GM15510 (cell line): Measurements from ENCODE around the gene ULK4.

Experiments used
- POLR2A ChIP-seq: IDR thresholded peaks from 3 replicates; pipeline ENCODE4 v1.6.1; 2011; ENCODE audit warnings: borderline replicate concordance; ENCODE audit not compliant: insufficient read length; ENCODE audit errors: extremely low read depth

Gene ULK4

DNA sequence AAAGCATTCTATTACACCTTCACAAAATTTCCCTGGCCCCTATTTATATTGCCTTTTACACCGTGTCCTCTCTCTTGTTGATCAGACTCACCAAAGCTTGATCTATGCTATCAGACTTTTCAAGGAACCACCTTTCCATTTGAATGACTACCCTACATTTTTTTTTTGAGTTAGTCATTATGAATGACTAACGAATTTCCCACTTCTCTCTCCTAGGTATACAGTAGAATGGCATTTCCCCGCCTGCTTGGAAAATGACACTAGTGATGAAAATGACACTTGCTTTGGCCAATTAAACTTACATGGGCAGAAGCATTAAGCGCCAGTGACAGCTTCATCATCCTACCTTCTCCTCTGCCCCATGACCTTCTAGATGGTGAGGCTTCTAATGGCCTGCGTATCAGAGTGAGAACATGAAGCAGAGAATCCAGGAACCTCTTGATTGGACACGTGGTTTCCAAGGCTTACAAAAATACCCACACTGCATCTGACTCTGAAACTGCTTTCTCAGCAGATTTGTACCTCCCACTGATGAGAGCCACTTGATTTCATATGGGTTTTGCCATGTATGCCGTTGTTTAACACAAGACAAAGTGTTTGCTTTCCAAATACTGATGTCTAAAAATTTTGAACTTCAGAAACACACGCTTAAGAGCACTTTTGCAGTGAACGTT lies 392.1 kb downstream of the ULK4 start:
- no peak for TF ChIP-seq POLR2A

DNA sequence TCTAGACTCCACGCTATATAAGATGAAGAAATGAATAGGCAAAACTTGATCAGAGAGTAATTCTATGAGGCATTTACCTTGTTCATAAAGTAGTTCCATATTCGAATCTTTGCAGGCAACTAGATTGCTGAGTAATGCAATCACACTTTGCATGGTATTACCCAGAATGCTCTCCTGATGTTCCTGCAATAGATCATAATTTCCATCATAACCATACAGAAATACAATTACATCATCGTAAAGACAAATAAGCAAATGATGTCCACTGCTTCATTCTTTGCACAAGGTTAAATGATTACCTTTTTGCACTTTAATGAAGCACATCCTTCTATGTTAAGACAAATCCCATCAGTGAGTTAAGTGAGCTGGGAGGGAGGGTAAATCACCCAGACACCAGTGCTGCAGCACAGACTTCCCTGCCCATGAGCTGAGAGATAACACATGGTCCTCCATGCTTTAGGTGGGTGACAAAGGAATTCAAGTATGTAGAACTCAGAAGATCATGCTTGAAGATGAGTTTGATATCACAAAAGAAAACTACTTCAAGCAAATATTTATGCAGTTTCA lies 395.9 kb downstream of the ULK4 start:
- no peak for TF ChIP-seq POLR2A

DNA sequence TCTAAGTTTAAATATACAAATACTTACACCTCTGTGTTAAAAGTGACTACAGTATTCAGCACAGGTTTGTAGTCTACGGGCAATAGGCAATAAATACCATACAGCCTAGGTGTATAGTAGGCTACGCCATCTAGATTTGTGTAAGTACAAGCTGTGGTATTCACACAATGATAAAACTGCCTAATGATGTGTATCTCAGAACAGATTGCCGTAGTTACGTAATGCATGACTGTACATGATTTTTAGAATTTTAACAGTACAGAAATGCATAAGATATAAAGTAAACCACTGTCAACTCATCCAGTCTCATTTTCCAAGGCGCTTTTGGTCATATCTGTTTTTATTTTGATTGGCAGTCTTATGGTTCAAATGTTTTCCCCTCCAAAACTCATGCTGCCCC lies 396.9 kb downstream of the ULK4 start:
- no peak for TF ChIP-seq POLR2A

DNA sequence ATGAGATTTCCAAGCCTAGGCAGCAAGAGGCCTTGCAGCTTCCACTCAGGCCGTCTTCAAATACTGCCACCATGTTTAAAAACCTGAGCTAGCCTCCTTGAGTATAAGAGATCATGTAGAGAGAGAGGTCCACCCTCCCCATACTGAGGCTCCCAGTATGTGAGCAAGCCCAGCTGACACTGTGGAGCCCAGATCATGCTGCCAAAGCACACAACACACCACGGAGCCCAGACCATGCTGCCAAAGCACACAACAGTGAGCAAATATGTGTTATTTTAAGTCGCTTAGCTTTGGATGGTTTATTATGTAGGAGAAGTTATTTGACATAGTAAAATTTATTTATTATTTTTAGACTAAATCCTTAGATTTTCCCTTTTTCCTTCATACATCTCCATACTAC lies 428.9 kb downstream of the ULK4 start:
- TF ChIP-seq POLR2A: no peak

DNA sequence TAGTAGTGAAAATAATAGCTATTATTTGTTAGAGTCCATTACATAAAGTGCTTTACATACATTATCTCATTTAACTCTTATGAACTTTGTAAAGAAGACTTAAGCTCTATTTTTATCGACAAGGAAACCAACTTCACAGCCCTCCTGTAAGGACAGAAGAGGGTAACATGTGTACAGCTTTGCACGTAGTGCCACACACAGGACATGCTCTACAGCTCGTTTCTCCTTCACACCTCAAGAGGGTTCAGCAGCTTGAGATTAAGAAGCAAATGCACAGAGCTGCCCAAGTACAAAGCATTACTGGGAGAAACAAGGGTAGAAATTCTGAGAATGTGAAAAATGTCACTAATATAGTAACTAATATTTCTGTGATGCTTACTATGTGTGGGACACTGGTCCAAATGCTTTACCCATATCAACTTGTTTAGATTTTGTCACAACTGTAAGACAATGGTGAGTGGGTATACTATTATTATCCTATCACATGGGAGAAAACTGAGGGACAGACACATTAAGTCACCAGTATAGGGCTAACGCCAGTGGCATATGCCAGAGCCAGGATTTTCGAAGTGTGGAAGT lies 434.8 kb downstream of the ULK4 start:
- TF ChIP-seq POLR2A: no peak

DNA sequence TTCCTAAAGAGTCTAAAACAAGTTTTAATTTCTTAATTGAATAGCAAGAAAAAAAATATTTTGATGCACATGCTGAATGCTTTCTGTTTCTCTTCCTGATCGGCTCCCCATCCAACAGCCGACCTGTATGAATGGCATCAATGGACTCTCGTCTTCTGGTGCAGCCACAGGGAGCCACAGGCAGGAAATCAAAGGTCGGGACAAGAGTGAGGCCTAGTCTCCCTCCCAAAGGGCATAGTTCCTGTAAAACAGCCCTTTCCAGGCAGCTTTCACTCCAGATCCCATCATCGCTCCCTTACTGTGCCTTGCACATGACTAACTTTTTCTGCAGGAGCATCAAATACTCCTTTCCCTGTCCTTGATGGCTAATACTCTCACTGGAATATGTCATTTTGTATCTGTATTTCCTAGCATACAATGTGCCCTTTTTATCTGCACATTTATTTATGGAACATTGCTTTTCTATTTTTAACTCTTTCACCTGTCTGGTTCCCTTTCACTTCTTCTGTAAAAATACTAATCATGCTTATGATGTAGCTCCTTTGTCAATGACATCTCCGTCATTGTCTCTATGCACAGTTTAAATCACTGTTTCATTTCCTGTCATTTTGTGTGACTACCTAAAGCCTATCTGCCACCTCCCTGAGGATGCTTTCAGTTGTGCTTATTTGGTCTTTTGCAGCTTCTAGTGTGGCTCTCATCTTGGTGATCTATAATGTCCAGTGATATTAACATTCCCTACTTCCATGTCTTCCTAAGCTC lies 436.4 kb downstream of the ULK4 start:
- no peak for TF ChIP-seq POLR2A

DNA sequence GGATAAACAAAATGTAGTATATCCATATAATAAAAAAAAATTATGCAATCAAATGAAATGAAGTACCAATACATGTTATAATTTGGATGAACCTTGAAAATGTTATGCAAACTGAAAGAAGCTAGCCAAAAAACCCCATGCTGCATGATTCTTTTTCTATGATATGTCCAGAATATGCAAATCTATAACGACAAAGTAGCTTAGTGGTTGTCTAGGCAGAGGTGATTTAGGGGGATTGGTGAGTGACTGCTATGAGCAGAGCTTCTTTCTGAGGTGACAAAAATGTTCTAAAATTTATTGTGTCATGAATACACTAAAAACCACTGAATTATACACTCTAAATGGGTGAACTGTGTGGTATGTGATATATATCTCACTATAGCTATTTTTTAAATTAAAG lies 438.0 kb downstream of the ULK4 start:
- no peak for TF ChIP-seq POLR2A

DNA sequence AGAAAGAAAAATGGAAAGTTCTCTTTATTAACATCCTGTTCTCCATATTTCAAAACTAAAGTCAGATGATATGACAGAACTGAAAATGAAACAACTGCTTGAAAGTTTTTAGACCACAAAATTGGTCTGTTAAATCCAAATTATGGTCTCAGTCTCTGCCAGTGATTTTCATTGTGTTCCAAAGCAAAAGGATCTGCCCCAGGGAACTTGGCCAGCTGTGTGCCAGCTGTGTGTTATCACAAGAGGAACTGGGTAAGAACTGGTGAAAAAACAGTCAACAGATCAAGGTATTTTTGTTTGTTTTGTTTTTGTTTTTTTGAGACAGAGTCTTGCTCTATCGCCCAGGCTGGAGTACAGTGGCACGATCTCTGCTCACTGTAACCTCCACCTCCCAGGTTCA lies 439.3 kb downstream of the ULK4 start:
- TF ChIP-seq POLR2A: no peak

DNA sequence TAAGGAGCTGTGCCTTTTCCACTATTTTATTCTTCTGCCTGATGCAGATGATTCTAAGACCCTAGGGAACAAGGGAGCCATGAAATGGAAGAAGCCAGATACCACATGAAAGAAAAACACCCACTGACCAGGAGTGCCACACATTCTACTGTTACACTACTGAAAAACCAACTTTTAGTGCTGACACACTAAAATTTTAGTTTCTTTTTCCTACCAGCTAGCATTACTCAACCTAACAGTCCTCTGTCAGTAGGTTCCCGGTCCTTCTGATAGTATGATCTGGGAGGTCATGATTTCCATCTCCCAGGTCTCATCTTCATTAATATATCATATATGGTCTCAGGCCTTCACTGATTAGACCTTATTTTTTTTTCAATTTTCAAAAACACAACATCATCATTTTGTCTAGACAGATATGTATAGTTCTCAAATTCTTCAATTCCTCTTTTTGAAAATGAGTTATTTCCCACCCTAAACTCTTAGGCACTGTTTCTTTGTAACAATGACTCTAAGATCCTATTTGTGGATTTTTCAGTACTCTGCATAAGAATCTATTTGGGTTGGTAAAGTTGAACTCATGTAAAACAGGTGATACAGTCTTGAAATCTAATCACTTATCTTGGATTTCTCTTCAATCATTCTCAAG lies 440.8 kb downstream of the ULK4 start:
- TF ChIP-seq POLR2A: no peak

DNA sequence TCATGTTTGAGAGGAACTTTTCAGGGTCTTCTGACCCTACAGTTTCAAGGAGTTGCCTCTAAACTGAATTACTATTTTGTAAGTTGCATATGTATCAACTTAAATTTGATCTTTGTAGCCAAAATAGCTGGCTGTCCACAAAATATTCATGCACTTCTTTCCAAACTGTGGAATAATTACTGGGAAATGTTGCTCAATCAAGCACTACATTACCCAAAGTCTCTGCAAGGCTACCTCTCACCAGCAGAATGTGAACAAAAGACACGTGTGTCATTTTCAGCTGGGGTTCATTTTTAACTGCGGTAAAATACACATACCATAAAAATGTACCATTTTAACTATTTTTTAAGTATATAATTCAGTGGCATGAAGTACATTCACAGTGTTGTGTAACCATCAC lies 442.2 kb downstream of the ULK4 start:
- no peak for TF ChIP-seq POLR2A

DNA sequence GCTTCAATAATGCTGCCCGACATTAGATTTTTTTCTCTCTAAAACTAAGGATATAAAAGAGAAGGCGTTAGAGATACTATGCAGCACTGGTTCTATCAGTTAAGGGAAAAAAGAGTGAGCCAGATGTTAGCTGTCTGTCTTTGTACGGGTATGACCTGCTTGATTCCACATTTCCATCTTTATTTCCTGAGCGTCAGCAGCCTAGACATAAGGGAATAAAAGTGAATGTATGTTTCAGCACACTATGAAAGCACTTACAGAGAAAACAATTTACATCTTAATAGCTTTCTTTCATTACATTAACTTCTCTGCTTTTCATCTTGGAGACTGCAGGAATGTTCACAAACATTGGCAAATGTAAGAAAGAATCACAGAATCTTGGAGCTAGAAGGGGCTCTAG lies 443.3 kb downstream of the ULK4 start:
- no peak for TF ChIP-seq POLR2A

DNA sequence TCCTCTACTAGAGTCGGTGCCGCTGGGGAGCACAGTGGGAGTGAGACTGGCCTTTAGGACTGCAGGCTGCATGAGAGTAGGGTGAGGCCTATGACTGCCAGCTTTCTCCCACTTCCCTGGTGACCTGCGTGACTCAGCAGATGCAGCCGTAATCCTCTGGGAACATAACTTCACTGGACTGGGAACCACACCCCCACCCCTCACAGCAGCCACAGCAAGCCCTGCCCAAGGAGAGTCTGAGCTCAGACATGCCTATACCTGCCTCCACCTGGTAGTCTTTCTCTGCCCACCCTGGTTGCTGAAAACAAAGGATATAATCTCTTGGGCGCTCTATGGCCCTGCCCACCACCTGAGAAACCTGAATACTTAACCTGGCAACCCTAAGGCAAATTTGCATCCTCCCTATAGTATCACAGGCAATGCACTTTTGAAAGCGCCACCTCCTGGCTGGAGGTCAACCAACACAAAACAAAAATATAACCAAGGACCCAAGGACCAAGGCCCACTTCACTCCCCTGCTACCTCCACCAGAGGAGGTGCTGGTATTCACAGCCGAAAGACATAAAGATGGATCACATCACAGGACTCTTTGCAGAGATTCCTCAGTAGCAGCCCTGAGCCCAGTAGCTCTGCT lies 453.7 kb downstream of the ULK4 start:
- no peak for TF ChIP-seq POLR2A

DNA sequence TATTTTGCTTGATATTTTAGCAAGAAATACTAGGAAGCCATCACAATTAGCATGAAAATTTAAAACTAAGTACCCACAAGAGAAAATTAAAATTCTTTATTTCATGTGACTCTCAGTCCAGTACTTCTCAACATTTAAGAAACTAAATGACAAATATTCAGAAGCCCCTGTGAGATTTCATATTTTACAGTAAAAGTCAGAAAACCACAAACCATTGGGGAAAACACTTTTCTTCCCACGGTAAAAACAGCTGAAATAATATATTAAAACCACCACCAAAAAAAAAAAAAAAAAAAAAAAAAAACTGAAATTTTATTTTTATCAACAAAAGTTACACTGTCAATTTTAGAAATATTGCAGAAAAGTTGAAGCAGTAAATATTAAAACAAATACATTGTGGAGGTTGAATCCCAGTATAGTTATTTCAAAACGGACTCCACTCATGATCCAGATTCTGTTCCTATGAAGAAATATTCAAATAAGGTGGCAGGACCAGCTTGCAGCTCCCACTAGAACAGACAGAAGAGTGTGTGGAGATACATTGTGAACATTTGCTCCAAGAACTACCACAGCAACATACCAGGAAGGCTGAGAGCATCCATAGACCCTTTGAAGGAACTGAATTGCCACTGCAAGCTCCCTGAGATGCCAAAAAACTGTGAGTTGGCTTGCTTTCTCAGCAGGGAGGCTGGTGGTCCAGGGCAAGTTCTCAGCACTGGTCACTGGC lies 454.4 kb downstream of the ULK4 start:
- no peak for TF ChIP-seq POLR2A

DNA sequence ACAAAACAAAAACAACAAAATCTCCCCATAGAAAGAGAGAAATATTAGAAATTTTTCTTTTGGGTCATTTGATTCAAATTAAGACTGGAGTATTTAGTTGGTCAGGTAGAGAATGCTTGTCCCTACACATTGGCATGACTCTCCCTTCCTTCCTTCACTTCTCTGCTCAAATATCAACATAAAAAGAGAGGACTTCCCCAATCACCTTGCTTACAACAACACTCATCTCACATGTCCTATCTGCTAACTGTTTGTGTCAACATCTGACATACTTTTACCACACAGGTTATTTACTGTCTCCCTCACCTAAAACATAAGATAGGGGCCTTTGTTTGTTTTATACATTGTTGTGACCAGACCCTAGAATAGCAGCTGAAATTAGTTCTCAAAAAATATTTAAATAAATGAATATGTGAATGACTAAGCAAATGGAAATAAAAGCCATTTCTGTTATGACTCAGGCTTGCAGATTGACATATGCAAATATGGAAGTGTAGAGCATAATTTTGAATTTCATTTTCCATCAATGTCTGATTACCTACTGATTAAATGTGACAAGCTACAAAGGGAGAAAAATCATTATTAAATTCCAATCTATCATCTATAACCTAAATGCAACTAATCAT lies 457.8 kb downstream of the ULK4 start:
- TF ChIP-seq POLR2A: no peak
